GM23248 (cell line): ENCODE data around the gene LSP1. TPM values are rescaled to one million over a fixed set of nuclear protein-coding genes. Genes with fewer than 3 reads are reported as not detected.

Experiments
- DNase-seq: peaks from one replicate; pipeline ENCODE4 v3.0.0-alpha.2; 2015
- H2AFZ ChIP-seq: fragments of 200-600 bp; sonication (generic); 2 replicates; pipeline ENCODE4 v1.6.1; 2016; ENCODE audit warnings: antibody characterized with exemption
- H3F3A ChIP-seq: fragments of 200-600 bp; sonication (generic); 2 replicates; pipeline ENCODE4 v1.6.1; 2016; ENCODE audit warnings: mild to moderate bottlenecking, antibody characterized with exemption, mixed run types; ENCODE audit not compliant: insufficient read depth
- H3K27ac ChIP-seq: fragments of 200-600 bp; sonication (generic); 2 replicates; pipeline ENCODE4 v1.5.1; 2016; ENCODE audit warnings: mild to moderate bottlenecking
- H3K27me3 ChIP-seq: fragments of 200-600 bp; sonication (generic); replicated peaks from 2 replicates; pipeline ENCODE4 v1.6.1; 2016; ENCODE audit warnings: mild to moderate bottlenecking; ENCODE audit not compliant: insufficient read depth
- H3K36me3 ChIP-seq: fragments of 200-600 bp; sonication (generic); 2 replicates; pipeline ENCODE4 v1.6.1; 2016; ENCODE audit warnings: low read depth, mild to moderate bottlenecking
- H3K4me1 ChIP-seq: fragments of 200-600 bp; sonication (generic); 2 replicates; pipeline ENCODE4 v1.6.1; 2016; ENCODE audit warnings: mild to moderate bottlenecking; ENCODE audit not compliant: insufficient read depth
- H3K4me2 ChIP-seq: fragments of 200-600 bp; sonication (generic); one replicate; pipeline ENCODE4 v1.6.1; 2016; ENCODE audit warnings: mild to moderate bottlenecking; ENCODE audit not compliant: unreplicated experiment
- H3K4me3 ChIP-seq: fragments of 200-600 bp; sonication (generic); 2 replicates; pipeline ENCODE4 v1.5.1; 2016; ENCODE audit warnings: mild to moderate bottlenecking
- H3K79me2 ChIP-seq: fragments of 200-600 bp; sonication (generic); 2 replicates; pipeline ENCODE4 v1.6.1; 2016; ENCODE audit warnings: mild to moderate bottlenecking; ENCODE audit not compliant: insufficient read depth
- H3K9ac ChIP-seq: fragments of 200-600 bp; sonication (generic); 2 replicates; pipeline ENCODE4 v1.6.1; 2016; ENCODE audit warnings: mild to moderate bottlenecking
- H3K9me2 ChIP-seq: fragments of 200-600 bp; sonication (generic); 2 replicates; pipeline ENCODE4 v1.6.1; 2016; ENCODE audit warnings: mixed run types, mild to moderate bottlenecking, moderate library complexity; ENCODE audit not compliant: insufficient read depth
- H3K9me3 ChIP-seq: fragments of 200-600 bp; sonication (generic); one replicate; pipeline ENCODE4 v1.6.1; 2017; ENCODE audit warnings: low read depth
- H4K20me1 ChIP-seq: fragments of 200-600 bp; sonication (generic); 2 replicates; pipeline ENCODE4 v1.6.0; 2016; ENCODE audit not compliant: insufficient read depth
- EZH2 ChIP-seq: fragments of 200-600 bp; sonication (generic); IDR thresholded peaks from 2 replicates; pipeline ENCODE4 v1.6.1; 2018; ENCODE audit warnings: antibody characterized with exemption, mild to moderate bottlenecking; ENCODE audit not compliant: insufficient read depth, poor library complexity, severe bottlenecking
- EZH2phosphoT487 ChIP-seq: fragments of 200-600 bp; sonication (generic); IDR thresholded peaks from 2 replicates; pipeline ENCODE4 v1.6.1; 2018; ENCODE audit warnings: antibody characterized with exemption, moderate library complexity, mild to moderate bottlenecking, low read depth; ENCODE audit not compliant: insufficient read depth
- WGBS, 2 experiments: methylation state at CpG; one replicate each; pipeline ENCODE4 v1.1.6; 2015 to 2017; ENCODE audit warnings: low lambda C conversion rate in 2 of 2, low coverage in 1 of 2; ENCODE audit errors: missing lambda C conversion rate in 2 of 2; 5-methylcytosine and 5-hydroxymethylcytosine counted together
- in situ Hi-C: fragments of 300-500 bp; cut with MboI; formaldehyde crosslinking; loops from 2 replicates; pipeline ENCODE4 v1.15.0; 2020
- polyA plus RNA-seq: library from polyadenylated mRNA; unstranded; fragments of >200 nt; fragmentation: Nextera tagmentation; extraction: Ambion mirVana; gene quantifications from 2 replicates; pipeline ENCODE4 v1.2.1, GENCODE V29; 2016
- total RNA-seq: library from RNA; depleted of rRNA; stranded (reverse); fragments of >200 nt; shearing (Covaris generic); gene quantifications from 2 replicates; pipeline ENCODE4 v1.2.3, GENCODE V29; 2014

The LSP1 gene
- total and polyA plus RNA-seq, 2 experiments from 2014 or later = 0.36 TPM; not detected in 1

DNA sequence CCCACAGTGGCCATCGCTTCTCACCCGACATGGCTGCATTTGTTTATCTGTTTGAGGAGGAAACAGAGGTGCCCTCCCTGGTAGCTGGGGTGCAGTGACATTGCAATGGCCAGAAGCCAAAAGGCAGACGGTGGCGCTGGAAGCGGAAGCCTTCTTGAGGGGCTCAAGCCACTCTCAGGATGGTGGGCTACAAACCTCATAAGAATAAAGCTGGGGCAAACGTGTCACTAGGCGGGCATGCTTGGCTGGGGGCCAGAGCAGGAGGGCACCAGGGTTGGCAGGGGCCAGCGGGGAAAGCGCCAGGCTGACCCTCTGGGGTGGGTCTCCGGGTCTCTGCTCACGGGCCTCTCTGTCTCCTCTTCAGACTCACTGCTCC is 79.2 kb downstream of the LSP1 start:
- no peak overlapping the region for H2AFZ ChIP-seq
- H3K36me3 ChIP-seq = no peaks in the 10 kb centered on the region
- WGBS, 2 experiments = 52 to 64% methylated on average over 11 of the region's 11 CpGs
- DNase-seq = no peak
- no peak overlapping the region for H3K9ac ChIP-seq
- 0 out of 2 replicates have a peak, but pooled peaks cover 8% of the 10 kb centered on the region for H3K27me3 ChIP-seq
- in situ Hi-C loops = no loop called here
- H3K79me2 ChIP-seq = no peaks in the 10 kb centered on the region
- no peaks in the 10 kb centered on the region for H3K4me1 ChIP-seq
- TF ChIP-seq EZH2 (no peak), EZH2phosphoT487 (no peak)
- no peaks in the 10 kb centered on the region for H4K20me1 ChIP-seq
- no peak overlapping the region for H3K4me3 ChIP-seq
- H3K9me2 ChIP-seq = no peaks in the 10 kb centered on the region
- no peak overlapping the region for H3K27ac ChIP-seq
- H3K9me3 ChIP-seq = no peaks in the 10 kb centered on the region
- no peak overlapping the region for H3K4me2 ChIP-seq
- H3F3A ChIP-seq = no peaks in the 10 kb centered on the region

DNA sequence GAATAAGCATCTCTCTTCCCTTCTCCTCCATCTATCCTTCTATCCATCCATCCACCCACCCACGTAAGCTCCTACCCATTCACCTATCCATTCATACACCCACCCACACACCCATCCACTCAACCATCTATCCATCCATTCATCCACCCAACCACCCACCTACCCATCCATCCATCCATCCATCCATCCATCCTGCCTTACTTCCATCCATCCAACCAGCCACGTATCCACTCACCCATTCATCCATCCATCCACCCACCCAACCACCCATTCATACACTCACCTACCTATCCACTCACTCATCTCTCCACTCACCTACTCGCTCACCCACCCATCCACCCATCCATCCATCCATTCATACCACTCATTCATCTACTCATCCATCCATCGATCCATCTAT is 79.8 kb downstream of the LSP1 start:
- Histone ChIP-seq H3K79me2 (no peaks in the 10 kb centered on the region), H3K9me2 (no peaks in the 10 kb centered on the region), H3K9me3 (no peaks in the 10 kb centered on the region), H3K4me1 (no peaks in the 10 kb centered on the region), H3K36me3 (no peaks in the 10 kb centered on the region), H3K9ac (no peak overlapping the region), H4K20me1 (no peaks in the 10 kb centered on the region), H3K4me3 (no peak overlapping the region), H3K27ac (no peak overlapping the region), H3F3A (no peaks in the 10 kb centered on the region), H3K27me3 (0 out of 2 replicates have a peak, but pooled peaks cover 8% of the 10 kb centered on the region), H2AFZ (no peak overlapping the region), H3K4me2 (no peak overlapping the region)
- in situ Hi-C loops = no loop called here
- no peak for DNase-seq
- TF ChIP-seq EZH2phosphoT487 (no peak), EZH2 (no peak)
- WGBS, 2 experiments = 67 to 74% methylated on average over 1 to 4 of the region's 4 CpGs

DNA sequence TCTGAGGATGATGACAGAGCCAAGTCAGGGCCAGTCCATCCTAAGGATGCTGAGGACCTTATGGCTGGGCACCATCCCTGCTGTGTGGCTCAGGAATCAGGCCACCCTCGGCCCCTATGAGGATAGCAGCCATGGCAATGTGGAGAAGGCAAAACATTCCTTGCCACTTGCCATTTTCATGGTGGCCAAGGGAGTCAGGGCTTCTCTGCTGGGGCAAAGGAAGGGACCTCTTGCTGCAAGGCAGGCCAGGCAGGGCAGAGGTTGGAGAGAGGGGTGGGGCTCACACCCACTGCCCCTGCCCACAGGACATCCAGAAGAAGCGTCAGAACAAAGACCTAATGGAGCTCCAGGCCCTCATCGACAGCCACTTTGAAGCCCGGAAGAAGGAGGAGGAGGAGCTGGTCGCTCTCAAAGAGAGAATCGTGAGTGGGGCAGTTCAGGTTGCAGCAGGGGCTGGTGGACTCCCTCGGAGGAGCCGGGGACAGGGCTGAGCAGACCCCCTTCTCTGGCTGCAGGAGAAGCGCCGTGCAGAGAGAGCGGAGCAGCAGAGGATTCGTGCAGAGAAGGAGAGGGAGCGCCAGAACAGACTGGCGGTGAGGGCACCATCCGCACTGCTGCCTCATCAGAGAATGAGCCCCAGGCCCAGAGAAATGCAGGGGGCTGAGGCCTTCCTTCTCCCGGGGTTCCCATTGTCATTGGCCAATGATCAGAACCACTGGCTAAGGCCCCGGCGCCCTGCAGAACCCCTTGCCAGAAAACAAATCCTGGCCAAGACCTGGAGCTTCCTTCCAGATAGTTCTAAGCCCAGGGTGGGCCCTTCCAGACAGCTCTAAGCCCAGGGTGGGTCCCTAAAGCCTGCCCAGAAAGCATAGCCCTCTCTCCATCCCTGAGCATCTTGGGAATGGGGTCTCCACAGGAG is 80.8 kb downstream of the LSP1 start:
- in situ Hi-C loops = no loop called here

DNA sequence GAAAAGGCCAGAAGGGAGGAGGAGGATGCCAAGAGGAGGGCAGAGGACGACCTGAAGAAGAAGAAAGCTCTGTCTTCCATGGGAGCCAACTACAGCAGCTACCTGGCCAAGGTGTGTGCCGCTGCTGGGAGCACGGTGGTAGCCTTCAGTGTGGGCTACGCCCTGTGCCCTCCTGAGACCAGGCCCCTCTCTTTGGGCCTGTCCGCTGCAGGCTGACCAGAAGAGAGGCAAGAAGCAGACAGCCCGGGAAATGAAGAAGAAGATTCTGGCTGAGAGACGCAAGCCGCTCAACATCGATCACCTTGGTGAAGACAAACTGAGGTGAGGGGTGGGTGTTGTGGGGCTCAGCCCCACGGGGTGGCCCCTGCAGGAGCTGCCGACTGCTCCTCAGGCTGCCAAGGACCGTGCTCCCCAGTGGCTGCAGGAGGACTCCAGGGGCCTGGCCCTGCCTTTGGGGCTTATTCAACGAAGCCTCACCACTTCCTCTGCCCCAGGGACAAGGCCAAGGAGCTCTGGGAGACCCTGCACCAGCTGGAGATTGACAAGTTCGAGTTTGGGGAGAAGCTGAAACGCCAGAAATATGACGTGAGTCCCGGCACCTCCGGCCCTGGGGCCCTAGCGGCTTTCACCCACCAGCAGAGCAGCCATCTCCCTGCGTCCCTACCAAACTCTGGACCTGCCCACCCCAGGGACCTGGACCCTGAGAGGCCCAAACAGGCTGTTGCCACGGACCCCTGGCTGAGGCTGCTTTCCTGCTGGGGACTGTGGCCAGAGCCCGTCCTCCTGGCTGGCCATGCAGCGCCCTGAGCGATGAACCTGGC is 81.7 kb downstream of the LSP1 start:
- 0 out of 2 replicates have a peak, but pooled peaks cover 8% of the 10 kb centered on the region for H3K27me3 ChIP-seq
- no peaks in the 10 kb centered on the region for H3K9me2 ChIP-seq
- WGBS, 2 experiments = 48 to 49% methylated on average over 24 of the region's 24 CpGs
- H3K36me3 ChIP-seq = no peaks in the 10 kb centered on the region
- TF ChIP-seq EZH2 (no peak), EZH2phosphoT487 (no peak)
- no peaks in the 10 kb centered on the region for H3K9me3 ChIP-seq
- DNase-seq = no peak
- H3K27ac ChIP-seq = no peak overlapping the region
- H2AFZ ChIP-seq = no peak overlapping the region
- H3K79me2 ChIP-seq = no peaks in the 10 kb centered on the region
- in situ Hi-C loops = no loop called here
- no peak overlapping the region for H3K4me3 ChIP-seq
- H3K4me2 ChIP-seq = no peak overlapping the region
- H3F3A ChIP-seq = no peaks in the 10 kb centered on the region
- no peaks in the 10 kb centered on the region for H4K20me1 ChIP-seq
- H3K4me1 ChIP-seq = no peaks in the 10 kb centered on the region
- H3K9ac ChIP-seq = no peak overlapping the region

More for the DNA sequence above, 80.8 kb downstream of the LSP1 start:
- 40 to 46% methylated on average over 17 to 18 of the region's 18 CpGs for WGBS, 2 experiments
- Histone ChIP-seq H3K4me2 (no peak overlapping the region), H3K27me3 (0 out of 2 replicates have a peak, but pooled peaks cover 8% of the 10 kb centered on the region), H3K36me3 (no peaks in the 10 kb centered on the region), H3K4me1 (no peaks in the 10 kb centered on the region), H3K27ac (no peak overlapping the region), H3K79me2 (no peaks in the 10 kb centered on the region), H3K4me3 (no peak overlapping the region), H3K9ac (no peak overlapping the region), H4K20me1 (no peaks in the 10 kb centered on the region), H2AFZ (no peak overlapping the region), H3F3A (no peaks in the 10 kb centered on the region), H3K9me2 (no peaks in the 10 kb centered on the region), H3K9me3 (no peaks in the 10 kb centered on the region)
- no peak for TF ChIP-seq EZH2phosphoT487
- TF ChIP-seq EZH2 = no peak
- no peak for DNase-seq
